HepG2 (cell line): ENCODE results near the gene KRT15. TPM values are rescaled to one million over a fixed set of nuclear protein-coding genes. Genes with fewer than 3 reads are reported as not detected.

Experiments
- ARNT2 ChIP-seq: sonication (generic); formaldehyde crosslinking; IDR thresholded peaks from 2 replicates; pipeline ENCODE4 v1.8.0; 2022; ENCODE audit warnings: mild to moderate bottlenecking, low read depth, missing genetic modification reagents, moderate library complexity
- BRD4 ChIP-seq: sonication (generic); formaldehyde crosslinking; IDR thresholded peaks from 2 replicates; pipeline ENCODE4 v1.4.0; 2020; ENCODE audit warnings: missing genetic modification reagents
- GPN1 ChIP-seq: sonication (generic); formaldehyde crosslinking; IDR thresholded peaks from 2 replicates; pipeline ENCODE4 v1.5.1; 2020; ENCODE audit warnings: missing genetic modification reagents, borderline replicate concordance
- HIVEP1 ChIP-seq: sonication (generic); formaldehyde crosslinking; IDR thresholded peaks from 2 replicates; pipeline ENCODE4 v1.4.0; 2020; ENCODE audit warnings: mild to moderate bottlenecking, missing genetic modification reagents
- KMT2A ChIP-seq: sonication (generic); formaldehyde crosslinking; IDR thresholded peaks from 2 replicates; pipeline ENCODE4 v1.4.0; 2020; ENCODE audit warnings: missing genetic modification reagents
- NCOA1 ChIP-seq: sonication (generic); formaldehyde crosslinking; IDR thresholded peaks from 2 replicates; pipeline ENCODE4 v1.9.0; 2021; ENCODE audit warnings: missing genetic modification reagents
- PAF1 ChIP-seq: IDR thresholded peaks from 2 replicates; pipeline ENCODE4 v1.6.1; 2016; ENCODE audit warnings: missing genetic modification reagents, missing compliant biosample characterization
- SKI ChIP-seq: fragments of 450-650 bp; IDR thresholded peaks from one replicate; pipeline ENCODE4 v1.6.1; 2018; ENCODE audit warnings: mild to moderate bottlenecking; ENCODE audit not compliant: partially characterized antibody
- SRSF1 ChIP-seq: fragments of 200-400 bp; formaldehyde crosslinking; optimal IDR thresholded peaks from 2 replicates; pipeline ENCODE3; 2017; ENCODE audit warnings: mild to moderate bottlenecking, low read depth, low read length, moderate library complexity
- ZEB1 ChIP-seq: IDR thresholded peaks from 2 replicates; pipeline ENCODE4 v1.6.1; 2012; ENCODE audit warnings: mild to moderate bottlenecking, low read depth, inconsistent platforms; ENCODE audit not compliant: insufficient replicate concordance
- ZFX ChIP-seq: sonication (generic); formaldehyde crosslinking; IDR thresholded peaks from 2 replicates; pipeline ENCODE4 v1.4.0; 2020; ENCODE audit warnings: mild to moderate bottlenecking, low read depth, missing genetic modification reagents, moderate library complexity
- ZIK1 ChIP-seq: sonication (generic); formaldehyde crosslinking; IDR thresholded peaks from 2 replicates; pipeline ENCODE4 v1.5.0; 2020; ENCODE audit warnings: mild to moderate bottlenecking, low read depth, missing genetic modification reagents, borderline replicate concordance
- ZNF510 ChIP-seq: sonication (generic); formaldehyde crosslinking; IDR thresholded peaks from 2 replicates; pipeline ENCODE4 v1.4.0; 2020; ENCODE audit warnings: low read depth, mild to moderate bottlenecking, missing genetic modification reagents
- ZNF567 ChIP-seq: sonication (generic); formaldehyde crosslinking; IDR thresholded peaks from 2 replicates; pipeline ENCODE4 v1.8.1; 2023; ENCODE audit warnings: mild to moderate bottlenecking, missing genetic modification reagents, borderline replicate concordance
- ZNF660 ChIP-seq: sonication (generic); formaldehyde crosslinking; IDR thresholded peaks from 2 replicates; pipeline ENCODE4 v1.5.1; 2020; ENCODE audit warnings: mild to moderate bottlenecking, low read depth, missing genetic modification reagents, borderline replicate concordance
- ZNF703 ChIP-seq: sonication (generic); formaldehyde crosslinking; IDR thresholded peaks from 2 replicates; pipeline ENCODE4 v1.5.1; 2020; ENCODE audit warnings: missing genetic modification reagents, mild to moderate bottlenecking, moderate library complexity, borderline replicate concordance
- ZNF720 ChIP-seq: sonication (generic); formaldehyde crosslinking; IDR thresholded peaks from 2 replicates; pipeline ENCODE4 v1.4.0; 2020; ENCODE audit warnings: missing genetic modification reagents
- ZSCAN20 ChIP-seq: sonication (generic); formaldehyde crosslinking; IDR thresholded peaks from 2 replicates; pipeline ENCODE4 v1.4.0; 2020; ENCODE audit warnings: missing genetic modification reagents, mild to moderate bottlenecking, borderline replicate concordance
- polyA plus RNA-seq, 8 experiments: library from polyadenylated mRNA; depleted of rRNA in 3 of 8; stranded (reverse) in 7 of 8; unstranded in 1 of 8; fragments of >200 nt; fragmentation: Illumina TruSeq in 4 of 8; extraction: Trizol in 4 of 8; gene quantifications; 2 replicates each; pipeline versions ENCODE4 v1.2.1 to v1.2.3, GENCODE V29; 2011 to 2016; ENCODE audit warnings: low read depth in 4 of 8, missing spikeins in 1 of 8, mixed read lengths in 1 of 8; ENCODE audit not compliant: insufficient read depth in 1 of 8
- total RNA-seq, 5 experiments: library from RNA; depleted of rRNA; stranded (reverse); fragments of >200 nt; fragmentation: Illumina TruSeq; extraction: Trizol; gene quantifications; 2 replicates each; pipeline ENCODE4 v1.2.3, GENCODE V29; 2016; ENCODE audit warnings: low read depth in 1 of 5
- TF ChIP-seq, protein P1 (sequence below): sonication (generic); formaldehyde crosslinking; IDR thresholded peaks from 2 replicates; pipeline ENCODE4 v1.4.0; 2020; ENCODE audit warnings: missing genetic modification reagents
- TF ChIP-seq, protein P2 (sequence below): sonication (generic); formaldehyde crosslinking; IDR thresholded peaks from 2 replicates; pipeline ENCODE4 v1.8.1; 2022; ENCODE audit warnings: low read depth, mild to moderate bottlenecking, missing genetic modification reagents
- TF ChIP-seq, protein P3 (sequence below): sonication (generic); formaldehyde crosslinking; IDR thresholded peaks from 2 replicates; pipeline ENCODE4 v1.8.0; 2022; ENCODE audit warnings: missing genetic modification reagents, mild to moderate bottlenecking, borderline replicate concordance
- TF ChIP-seq, protein P4 (sequence below): sonication (generic); formaldehyde crosslinking; IDR thresholded peaks from 2 replicates; pipeline ENCODE4 v1.8.1; 2023; ENCODE audit warnings: mild to moderate bottlenecking, moderate library complexity, missing genetic modification reagents

Gene KRT15
- total and polyA plus RNA-seq, 2 of the 13 experiments (the other 11 are each of a cell fraction or from before 2014, with no cell fraction given) = 0.46 to 0.63 TPM

DNA sequence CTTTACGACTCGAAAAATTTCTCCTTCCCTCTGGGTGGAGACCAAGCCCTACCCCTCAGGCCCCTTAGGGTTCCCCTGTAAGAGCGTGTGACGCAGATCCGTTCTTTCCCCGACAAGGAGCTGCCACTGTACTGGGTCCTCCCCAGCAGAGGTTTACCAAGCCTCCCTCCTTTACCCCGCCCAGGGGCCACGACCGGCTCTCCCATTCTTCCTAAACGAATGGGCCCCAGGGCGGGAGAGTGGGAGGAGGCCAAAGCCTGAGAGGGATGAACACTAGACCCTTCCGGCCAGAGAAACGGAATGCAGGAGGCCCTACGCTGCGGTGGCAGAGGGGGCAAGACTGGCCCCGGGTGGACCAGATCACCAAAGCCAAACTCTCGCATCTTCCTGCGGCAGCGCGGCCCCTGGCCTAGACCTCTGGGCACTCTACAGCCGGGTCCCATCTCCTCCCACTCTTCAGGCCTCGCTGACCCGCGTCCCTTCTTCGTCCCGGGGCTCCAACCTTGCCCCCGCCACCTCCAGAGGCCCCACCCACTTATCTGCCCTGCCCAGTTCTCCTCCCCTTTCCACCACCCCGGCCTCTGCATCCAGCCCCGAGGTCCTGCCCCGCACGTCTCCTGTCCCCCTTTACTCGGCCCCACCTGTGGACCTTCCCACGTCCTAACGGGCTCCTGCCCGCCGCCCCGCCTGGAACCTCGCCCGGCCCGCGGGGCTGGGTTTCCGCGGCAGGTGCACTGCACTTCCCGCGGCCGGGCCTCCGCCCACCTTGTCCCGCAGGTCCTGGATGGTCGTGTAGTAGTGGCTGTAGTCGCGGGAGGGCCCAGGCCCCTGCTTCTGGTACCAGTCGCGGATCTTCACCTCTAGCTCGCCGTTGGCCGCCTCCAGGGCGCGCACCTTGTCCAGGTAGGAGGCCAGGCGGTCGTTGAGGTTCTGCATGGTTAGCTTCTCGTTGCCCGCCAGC is 8.7 kb upstream of the KRT15 start (continued):
- TF ChIP-seq ZSCAN20 (CRISPR knock-in tag) (no peak), ZNF510 (no peak), HIVEP1 (CRISPR knock-in tag) (peak; percentile 40; the same call in 1 of the 2 replicates), NCOA1 (0 out of 2 replicates have a peak, but pooled peaks have one; percentile 40), KMT2A (CRISPR knock-in tag) (no peak), SKI (no peak), BRD4 (CRISPR knock-in tag) (no peak), SRSF1 (peak; percentile 29), GPN1 (CRISPR knock-in tag) (no peak), ZEB1 (peak; percentile 5), ZNF567 (CRISPR knock-in tag) (no peak), ARNT2 (CRISPR knock-in tag) (no peak), ZFX (CRISPR knock-in tag) (peak; percentile 64; the same call in 1 of the 2 replicates), ZNF703 (CRISPR knock-in tag) (no peak), PAF1 (no peak), ZIK1 (CRISPR knock-in tag) (0 out of 2 replicates have a peak, but pooled peaks have one; percentile 85), ZNF720 (CRISPR knock-in tag) (no peak), ZNF660 (CRISPR knock-in tag) (no peak)
- TF ChIP-seq, protein P1, sequence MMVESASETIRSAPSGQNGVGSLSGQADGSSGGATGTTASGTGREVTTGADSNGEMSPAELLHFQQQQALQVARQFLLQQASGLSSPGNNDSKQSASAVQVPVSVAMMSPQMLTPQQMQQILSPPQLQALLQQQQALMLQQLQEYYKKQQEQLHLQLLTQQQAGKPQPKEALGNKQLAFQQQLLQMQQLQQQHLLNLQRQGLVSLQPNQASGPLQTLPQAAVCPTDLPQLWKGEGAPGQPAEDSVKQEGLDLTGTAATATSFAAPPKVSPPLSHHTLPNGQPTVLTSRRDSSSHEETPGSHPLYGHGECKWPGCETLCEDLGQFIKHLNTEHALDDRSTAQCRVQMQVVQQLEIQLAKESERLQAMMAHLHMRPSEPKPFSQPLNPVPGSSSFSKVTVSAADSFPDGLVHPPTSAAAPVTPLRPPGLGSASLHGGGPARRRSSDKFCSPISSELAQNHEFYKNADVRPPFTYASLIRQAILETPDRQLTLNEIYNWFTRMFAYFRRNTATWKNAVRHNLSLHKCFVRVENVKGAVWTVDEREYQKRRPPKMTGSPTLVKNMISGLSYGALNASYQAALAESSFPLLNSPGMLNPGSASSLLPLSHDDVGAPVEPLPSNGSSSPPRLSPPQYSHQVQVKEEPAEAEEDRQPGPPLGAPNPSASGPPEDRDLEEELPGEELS = no peak
- TF ChIP-seq, protein P2, sequence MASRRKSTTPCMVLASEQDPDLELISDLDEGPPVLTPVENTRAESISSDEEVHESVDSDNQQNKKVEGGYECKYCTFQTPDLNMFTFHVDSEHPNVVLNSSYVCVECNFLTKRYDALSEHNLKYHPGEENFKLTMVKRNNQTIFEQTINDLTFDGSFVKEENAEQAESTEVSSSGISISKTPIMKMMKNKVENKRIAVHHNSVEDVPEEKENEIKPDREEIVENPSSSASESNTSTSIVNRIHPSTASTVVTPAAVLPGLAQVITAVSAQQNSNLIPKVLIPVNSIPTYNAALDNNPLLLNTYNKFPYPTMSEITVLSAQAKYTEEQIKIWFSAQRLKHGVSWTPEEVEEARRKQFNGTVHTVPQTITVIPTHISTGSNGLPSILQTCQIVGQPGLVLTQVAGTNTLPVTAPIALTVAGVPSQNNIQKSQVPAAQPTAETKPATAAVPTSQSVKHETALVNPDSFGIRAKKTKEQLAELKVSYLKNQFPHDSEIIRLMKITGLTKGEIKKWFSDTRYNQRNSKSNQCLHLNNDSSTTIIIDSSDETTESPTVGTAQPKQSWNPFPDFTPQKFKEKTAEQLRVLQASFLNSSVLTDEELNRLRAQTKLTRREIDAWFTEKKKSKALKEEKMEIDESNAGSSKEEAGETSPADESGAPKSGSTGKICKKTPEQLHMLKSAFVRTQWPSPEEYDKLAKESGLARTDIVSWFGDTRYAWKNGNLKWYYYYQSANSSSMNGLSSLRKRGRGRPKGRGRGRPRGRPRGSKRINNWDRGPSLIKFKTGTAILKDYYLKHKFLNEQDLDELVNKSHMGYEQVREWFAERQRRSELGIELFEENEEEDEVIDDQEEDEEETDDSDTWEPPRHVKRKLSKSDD = no peak
- TF ChIP-seq, protein P3, sequence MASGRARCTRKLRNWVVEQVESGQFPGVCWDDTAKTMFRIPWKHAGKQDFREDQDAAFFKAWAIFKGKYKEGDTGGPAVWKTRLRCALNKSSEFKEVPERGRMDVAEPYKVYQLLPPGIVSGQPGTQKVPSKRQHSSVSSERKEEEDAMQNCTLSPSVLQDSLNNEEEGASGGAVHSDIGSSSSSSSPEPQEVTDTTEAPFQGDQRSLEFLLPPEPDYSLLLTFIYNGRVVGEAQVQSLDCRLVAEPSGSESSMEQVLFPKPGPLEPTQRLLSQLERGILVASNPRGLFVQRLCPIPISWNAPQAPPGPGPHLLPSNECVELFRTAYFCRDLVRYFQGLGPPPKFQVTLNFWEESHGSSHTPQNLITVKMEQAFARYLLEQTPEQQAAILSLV = peak; percentile 90; the same call in 1 of the 2 replicates
- TF ChIP-seq, protein P4, sequence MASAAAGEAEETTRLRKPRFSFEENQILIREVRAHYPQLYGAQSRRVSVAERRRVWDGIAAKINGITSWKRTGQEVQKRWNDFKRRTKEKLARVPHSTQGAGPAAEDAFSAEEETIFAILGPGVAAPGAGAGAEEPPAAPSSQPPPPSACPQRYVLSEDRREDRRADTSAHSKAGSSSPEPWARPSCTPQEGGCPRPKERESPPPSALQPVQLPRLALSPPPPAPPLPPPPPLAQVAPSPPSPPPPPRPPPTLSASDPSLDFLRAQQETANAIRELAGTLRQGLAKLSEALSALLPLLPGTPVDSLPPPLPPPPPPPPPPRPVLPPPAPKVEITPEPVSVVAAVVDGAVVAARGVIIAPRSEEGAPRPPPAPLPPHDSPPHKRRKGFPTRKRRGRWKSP (CRISPR knock-in tag) = no peak
